Natural killer cell treated with Interleukin-12 subunit alpha and Interleukin-12 subunit beta and Interleukin-15 and Interleukin-18, amount 100 ng/mL, for 72 hours (primary cell): ENCODE measurements around the gene PRKG1. TPM values are rescaled to one million over a fixed set of nuclear protein-coding genes. Genes with fewer than 3 reads are reported as not detected.

Source experiments
- ATAC-seq, 2 donors: fragments of 150-1000 bp; cut with Tn5 transposase in 1 of 2; sonication (Bioruptor Pico), chemical (Tn5 transposase) in 1 of 2; 2 replicates each; pipeline ENCODE4 v1.10.0; 2021
- DNase-seq: peaks from one replicate; pipeline ENCODE4 v3.0.0; 2022; ENCODE audit warnings: low spot score
- H3K27ac Mint-ChIP-seq, 2 donors: 1 replicate in 1 of 2; 2 replicates in 1 of 2; pipeline ENCODE4 v1.8.0; 2022; ENCODE audit warnings: mixed read lengths in 2 of 2, mild to moderate bottlenecking in 1 of 2, moderate library complexity in 1 of 2
- H3K27me3 Mint-ChIP-seq, 2 donors: 1 replicate in 1 of 2; 2 replicates in 1 of 2; pipeline ENCODE4 v1.8.0; 2022; ENCODE audit warnings: mixed read lengths in 2 of 2
- H3K36me3 Mint-ChIP-seq: one replicate; pipeline ENCODE4 v1.8.0; 2022; ENCODE audit warnings: mixed read lengths
- H3K4me1 Mint-ChIP-seq, 2 donors: 1 replicate in 1 of 2; 2 replicates in 1 of 2; pipeline ENCODE4 v1.8.0; 2022; ENCODE audit warnings: low read depth in 2 of 2, mixed read lengths in 2 of 2, mild to moderate bottlenecking in 1 of 2
- H3K4me3 Mint-ChIP-seq: one replicate; pipeline ENCODE4 v1.8.0; 2022; ENCODE audit warnings: mixed read lengths
- H3K9me3 Mint-ChIP-seq: 2 replicates; pipeline ENCODE4 v1.8.0; 2022; ENCODE audit warnings: mixed read lengths
- total RNA-seq, 2 donors: library from RNA; stranded (reverse); gene quantifications; one replicate each; pipeline ENCODE4 v1.2.3, GENCODE V29; 2022

The PRKG1 gene
- total RNA-seq, 2 donors from 2014 or later, result 0.10 TPM; not detected in 1

DNA sequence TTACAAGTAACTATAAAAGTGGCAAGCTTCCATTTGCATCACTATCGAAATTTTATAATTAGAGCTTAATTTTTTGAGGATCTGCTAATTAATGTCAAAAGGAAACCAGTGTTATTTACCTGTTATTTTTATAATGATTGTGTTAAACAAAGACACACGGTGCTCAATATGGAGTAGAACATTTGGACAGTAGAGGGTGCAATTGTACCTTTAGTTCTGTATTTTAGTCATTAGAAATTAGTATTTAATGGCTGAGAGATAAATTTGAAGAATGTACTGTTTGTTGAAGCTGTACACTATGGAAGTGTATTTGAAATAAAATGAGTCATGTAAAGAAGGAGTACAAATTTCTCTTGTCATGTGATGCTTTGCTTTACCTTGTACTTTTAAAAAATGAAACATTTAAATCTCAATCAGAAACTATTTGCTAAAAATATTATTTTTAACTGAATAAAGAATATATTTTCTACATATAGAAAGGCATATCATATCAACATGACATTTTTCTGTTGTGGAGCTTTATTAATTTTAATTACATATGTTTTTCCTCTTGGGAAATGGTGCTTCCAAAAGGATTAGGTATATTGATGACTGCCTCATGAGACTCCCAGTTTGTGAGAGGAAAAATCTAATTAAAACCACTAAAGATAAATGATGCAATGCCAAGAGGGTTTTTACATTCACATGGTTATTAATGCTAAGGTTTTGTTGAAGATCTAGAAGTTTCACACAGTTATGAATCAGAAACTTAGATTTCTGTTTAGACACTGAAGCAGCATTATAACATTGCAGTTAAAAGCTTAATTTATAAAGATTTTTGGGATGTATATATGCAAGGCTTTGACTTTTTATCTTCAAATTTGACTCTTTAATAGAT, 10.4 kb upstream of the PRKG1 start:
- no peaks in the 10 kb centered on the region for H3K9me3 Mint-ChIP-seq
- DNase-seq (no peak), ATAC-seq (no peak)
- no peak overlapping the region for H3K27ac Mint-ChIP-seq
- H3K36me3 Mint-ChIP-seq, result no peaks in the 10 kb centered on the region
- no peaks in the 10 kb centered on the region for H3K4me1 Mint-ChIP-seq
- no peak overlapping the region for H3K4me3 Mint-ChIP-seq
- peaks cover 8 to 12% of the 10 kb centered on the region in 2 donors for H3K27me3 Mint-ChIP-seq

- H3K27ac Mint-ChIP-seq, result no peak overlapping the region
- H3K4me3 Mint-ChIP-seq, result no peak overlapping the region
- DNase-seq, result no peak
- no peaks in the 10 kb centered on the region for H3K4me1 Mint-ChIP-seq
- H3K27me3 Mint-ChIP-seq, result peaks cover under 1 to 7% of the 10 kb centered on the region in 2 donors
- no peaks in the 10 kb centered on the region for H3K36me3 Mint-ChIP-seq
- no peak for ATAC-seq
- no peaks in the 10 kb centered on the region for H3K9me3 Mint-ChIP-seq
These were observed 8.1 kb upstream of the PRKG1 start for GRCh38 chr10:51066231-51066630.

DNA sequence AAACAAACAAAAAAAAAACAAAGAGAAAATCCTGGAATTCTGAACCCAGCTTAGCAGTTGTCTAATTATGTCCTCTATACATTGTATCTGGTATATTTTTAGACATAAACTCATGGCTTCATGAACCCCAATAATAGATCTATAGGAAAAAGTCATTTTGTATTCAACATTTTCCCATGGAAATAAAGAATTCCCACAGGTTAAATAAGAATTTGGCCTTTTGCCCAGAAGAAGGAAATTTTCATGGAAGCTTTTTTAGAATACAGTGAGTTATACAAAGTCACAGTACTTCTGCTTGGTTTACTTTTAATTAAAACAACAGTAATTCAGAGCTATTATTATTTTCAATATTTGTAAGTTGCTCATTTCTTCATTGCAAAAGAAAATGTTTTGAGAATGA, 2.1 kb upstream of the PRKG1 start:
- no peaks in the 10 kb centered on the region for H3K9me3 Mint-ChIP-seq
- H3K36me3 Mint-ChIP-seq, result no peaks in the 10 kb centered on the region
- no peak overlapping the region for H3K4me3 Mint-ChIP-seq
- no peak for ATAC-seq
- peaks cover 31 to 33% of the 10 kb centered on the region in 2 donors for H3K27me3 Mint-ChIP-seq
- H3K4me1 Mint-ChIP-seq, result peaks cover 0 to 6% of the 10 kb centered on the region in 2 donors
- DNase-seq, result no peak
- H3K27ac Mint-ChIP-seq, result no peak overlapping the region

DNA sequence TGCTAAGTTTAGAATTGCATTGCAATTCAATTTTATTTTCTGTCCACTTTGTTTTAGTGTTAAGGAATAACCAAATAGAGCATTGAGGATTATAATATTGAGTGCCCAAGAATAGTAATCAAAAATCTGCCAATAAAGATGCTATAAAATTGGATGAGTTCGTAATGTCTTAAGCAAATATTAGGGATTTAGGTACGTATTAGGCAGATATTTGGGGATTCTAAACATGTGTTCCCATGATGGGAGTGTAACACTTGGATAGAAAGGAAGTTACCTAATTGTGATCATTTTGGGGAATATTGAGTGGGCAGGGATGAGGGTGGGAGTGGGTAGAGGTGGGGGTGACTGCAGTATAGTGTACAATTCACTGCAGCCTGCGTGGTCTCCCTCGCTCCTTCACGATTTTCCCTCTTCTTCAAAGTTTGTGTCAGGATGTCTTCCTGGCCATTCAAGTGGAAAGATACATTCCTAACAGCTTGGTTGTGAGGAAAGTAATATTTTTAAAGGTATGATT, 1.3 kb upstream of the PRKG1 start:
- DNase-seq (no peak), ATAC-seq (no peak)
- Mint-ChIP-seq H3K9me3 (no peaks in the 10 kb centered on the region), H3K27ac (no peak overlapping the region), H3K27me3 (peaks cover 31 to 34% of the 10 kb centered on the region in 2 donors), H3K36me3 (no peaks in the 10 kb centered on the region), H3K4me3 (no peak overlapping the region), H3K4me1 (peaks cover 0 to 6% of the 10 kb centered on the region in 2 donors)

DNA sequence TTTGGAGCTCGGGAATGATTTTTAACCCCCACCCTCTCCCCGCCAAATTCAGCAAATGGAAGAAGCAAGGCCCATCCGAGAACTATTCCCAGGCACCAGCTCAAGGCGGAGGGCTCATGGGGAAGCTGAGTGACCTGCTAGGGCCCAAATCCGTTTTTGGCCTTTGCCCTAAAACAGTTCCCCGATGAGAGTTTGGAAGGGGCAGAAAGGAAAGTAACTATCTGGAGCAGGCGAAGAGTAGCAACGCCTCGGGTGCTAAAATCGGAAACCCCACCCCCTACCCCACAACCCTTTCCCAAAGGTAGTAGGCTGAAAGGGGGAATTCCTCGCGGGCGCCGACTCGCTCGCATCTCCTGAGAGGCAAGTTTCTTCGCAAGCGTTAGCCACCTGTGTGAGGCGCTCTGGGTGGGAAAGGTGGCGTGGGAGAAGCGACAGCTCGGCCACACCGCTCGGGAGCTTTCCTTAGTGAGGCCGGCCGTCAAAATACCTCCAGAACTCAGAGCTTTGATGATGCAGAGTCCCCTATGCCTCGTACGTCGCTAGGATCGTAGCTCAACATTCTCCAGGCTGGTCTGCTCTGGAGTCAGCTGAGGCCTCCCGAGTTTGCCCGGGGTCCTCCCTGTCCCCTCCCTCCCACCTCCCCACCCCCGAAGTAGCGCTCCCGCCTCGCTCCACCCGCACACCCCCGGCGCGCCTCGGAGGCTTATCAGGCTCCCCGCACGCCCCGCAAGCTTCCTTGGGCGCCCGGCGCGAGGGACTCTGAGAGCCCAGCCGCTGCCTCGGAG, 642 bp upstream of the PRKG1 start:
- Mint-ChIP-seq H3K9me3 (no peaks in the 10 kb centered on the region), H3K27me3 (peaks cover 31 to 33% of the 10 kb centered on the region in 2 donors), H3K27ac (no peak overlapping the region), H3K36me3 (no peaks in the 10 kb centered on the region), H3K4me1 (peaks cover 0 to 6% of the 10 kb centered on the region in 2 donors), H3K4me3 (no peak overlapping the region)
- no peak for DNase-seq
- peak in 1 of 2 donors; percentile 11 for ATAC-seq

- Mint-ChIP-seq H3K27ac (no peak overlapping the region), H3K36me3 (no peaks in the 10 kb centered on the region), H3K9me3 (no peaks in the 10 kb centered on the region), H3K4me1 (peaks cover 0 to 6% of the 10 kb centered on the region in 2 donors), H3K27me3 (peaks cover 37 to 39% of the 10 kb centered on the region in 2 donors), H3K4me3 (no peak overlapping the region)
- no peak for ATAC-seq
- DNase-seq, result no peak
These were observed 971 bp downstream of the PRKG1 start for GRCh38 chr10:51075043-51075872.

- peaks cover 40 to 43% of the 10 kb centered on the region in 2 donors for H3K27me3 Mint-ChIP-seq
- H3K4me3 Mint-ChIP-seq, result no peak overlapping the region
- no peak overlapping the region for H3K27ac Mint-ChIP-seq
- no peaks in the 10 kb centered on the region for H3K9me3 Mint-ChIP-seq
- ATAC-seq, result no peak
- no peak for DNase-seq
- H3K36me3 Mint-ChIP-seq, result no peaks in the 10 kb centered on the region
- H3K4me1 Mint-ChIP-seq, result peaks cover 0 to 6% of the 10 kb centered on the region in 2 donors
These were observed 1.6 kb downstream of the PRKG1 start for GRCh38 chr10:51075873-51076229.

- no peak overlapping the region for H3K27ac Mint-ChIP-seq
- ATAC-seq, result no peak
- no peak for DNase-seq
- H3K9me3 Mint-ChIP-seq, result no peaks in the 10 kb centered on the region
- peaks cover 0 to 6% of the 10 kb centered on the region in 2 donors for H3K4me1 Mint-ChIP-seq
- H3K4me3 Mint-ChIP-seq, result no peak overlapping the region
- no peaks in the 10 kb centered on the region for H3K36me3 Mint-ChIP-seq
- H3K27me3 Mint-ChIP-seq, result peaks cover 44 to 45% of the 10 kb centered on the region in 2 donors
These were observed 2.1 kb downstream of the PRKG1 start for GRCh38 chr10:51076299-51076841.

DNA sequence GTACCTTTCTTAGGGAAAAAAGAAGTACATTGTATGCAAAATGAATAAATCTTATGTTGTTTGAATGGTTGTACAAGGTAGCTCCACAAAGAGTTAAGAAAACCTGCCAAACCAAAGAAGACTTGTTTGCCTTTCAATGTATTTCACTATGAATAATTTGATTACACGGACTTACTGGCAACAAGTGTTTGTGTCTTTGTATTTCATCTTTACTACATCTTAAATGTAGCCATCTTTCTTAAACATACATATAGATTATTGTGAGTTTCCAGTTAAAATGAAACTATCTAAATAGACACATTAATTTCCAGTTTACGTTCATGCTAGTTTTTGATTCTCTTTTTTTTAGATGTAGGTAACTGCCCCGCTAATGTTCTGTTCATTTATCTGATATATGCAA, 2.8 kb downstream of the PRKG1 start:
- peaks cover 44 to 45% of the 10 kb centered on the region in 2 donors for H3K27me3 Mint-ChIP-seq
- no peaks in the 10 kb centered on the region for H3K36me3 Mint-ChIP-seq
- DNase-seq, result no peak
- peaks cover 0 to 6% of the 10 kb centered on the region in 2 donors for H3K4me1 Mint-ChIP-seq
- H3K4me3 Mint-ChIP-seq, result no peak overlapping the region
- no peak for ATAC-seq
- H3K9me3 Mint-ChIP-seq, result no peaks in the 10 kb centered on the region
- H3K27ac Mint-ChIP-seq, result no peak overlapping the region

DNA sequence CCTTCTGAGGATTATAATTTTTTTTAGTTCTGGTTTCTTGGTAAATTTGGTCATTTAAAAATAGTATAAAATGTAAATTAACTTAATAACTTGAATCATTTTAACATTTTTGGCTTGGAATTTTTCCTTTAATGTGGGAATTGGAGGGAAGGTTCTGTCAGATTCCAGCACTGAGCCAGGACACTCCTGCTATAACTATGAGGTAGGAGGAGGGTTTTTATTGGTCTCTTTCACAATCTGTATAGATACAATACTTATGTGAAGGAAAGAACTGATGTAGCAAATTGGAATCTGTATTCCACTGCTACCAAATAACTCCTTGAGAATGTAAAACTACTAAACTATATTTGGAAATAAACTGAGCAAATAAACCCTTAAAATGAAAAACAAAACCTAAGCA, 3.2 kb downstream of the PRKG1 start:
- ATAC-seq (no peak), DNase-seq (no peak)
- H3K9me3 Mint-ChIP-seq, result no peaks in the 10 kb centered on the region
- no peak overlapping the region for H3K27ac Mint-ChIP-seq
- H3K27me3 Mint-ChIP-seq, result peaks cover 44% of the 10 kb centered on the region in 2 donors
- H3K4me3 Mint-ChIP-seq, result no peak overlapping the region
- H3K4me1 Mint-ChIP-seq, result peaks cover 0 to 6% of the 10 kb centered on the region in 2 donors
- no peaks in the 10 kb centered on the region for H3K36me3 Mint-ChIP-seq

GRCh38 chr10:51079331-51079730, 5.0 kb downstream of the PRKG1 start:
- no peak overlapping the region for H3K27ac Mint-ChIP-seq

GRCh38 chr10:51079766-51080165, 5.5 kb downstream of the PRKG1 start:
- no peaks in the 10 kb centered on the region for H3K9me3 Mint-ChIP-seq
- no peak for ATAC-seq
- no peaks in the 10 kb centered on the region for H3K36me3 Mint-ChIP-seq
- no peaks in the 10 kb centered on the region for H3K4me1 Mint-ChIP-seq
- no peak overlapping the region for H3K27ac Mint-ChIP-seq
- no peak for DNase-seq
- no peak overlapping the region for H3K4me3 Mint-ChIP-seq
- H3K27me3 Mint-ChIP-seq, result peaks cover 33 to 35% of the 10 kb centered on the region in 2 donors

More at GRCh38 chr10:51079331-51079730, 5.0 kb downstream of the PRKG1 start:
- no peak for DNase-seq
- peaks cover 0 to 1% of the 10 kb centered on the region in 2 donors for H3K4me1 Mint-ChIP-seq
- H3K27me3 Mint-ChIP-seq, result peaks cover 35 to 36% of the 10 kb centered on the region in 2 donors
- no peak for ATAC-seq
- no peaks in the 10 kb centered on the region for H3K9me3 Mint-ChIP-seq
- no peak overlapping the region for H3K4me3 Mint-ChIP-seq
- H3K36me3 Mint-ChIP-seq, result no peaks in the 10 kb centered on the region
